NK-92 (cell line): Measurements from ENCODE around the gene SHISAL1.

ENCODE experiments used
- DNase-seq: peaks from one replicate; lab custom pipeline; 2025; ENCODE audit not compliant: unreplicated experiment; lab: John Stamatoyannopoulos, UW

Gene SHISAL1

GRCh38 chr22:44266796-44267760 lies 45.7 kb downstream of the SHISAL1 start:
- no peak for DNase-seq

DNA sequence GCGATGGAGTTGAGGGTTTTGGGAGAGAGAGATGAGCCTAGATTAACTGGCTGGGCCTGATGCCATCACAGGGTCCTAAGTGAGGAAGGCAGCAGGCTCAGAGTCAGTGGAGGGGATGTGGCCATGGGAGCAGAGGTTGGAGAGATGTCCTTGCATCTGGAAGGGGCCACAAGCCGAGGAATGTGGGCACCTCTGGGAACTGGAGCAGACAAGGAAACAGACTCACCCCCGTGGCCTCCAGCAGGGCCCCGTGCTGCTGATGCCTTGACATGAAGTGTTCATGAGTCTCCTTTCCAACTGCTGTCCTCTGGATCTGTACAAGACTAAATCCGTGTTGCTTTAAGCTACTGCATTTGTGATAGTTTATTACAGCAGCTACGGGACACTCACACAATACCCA lies 49.2 kb downstream of the SHISAL1 start:
- no peak for DNase-seq

- no peak for DNase-seq
Measured at GRCh38 chr22:44261861-44262595, 50.7 kb downstream of the SHISAL1 start.

DNA sequence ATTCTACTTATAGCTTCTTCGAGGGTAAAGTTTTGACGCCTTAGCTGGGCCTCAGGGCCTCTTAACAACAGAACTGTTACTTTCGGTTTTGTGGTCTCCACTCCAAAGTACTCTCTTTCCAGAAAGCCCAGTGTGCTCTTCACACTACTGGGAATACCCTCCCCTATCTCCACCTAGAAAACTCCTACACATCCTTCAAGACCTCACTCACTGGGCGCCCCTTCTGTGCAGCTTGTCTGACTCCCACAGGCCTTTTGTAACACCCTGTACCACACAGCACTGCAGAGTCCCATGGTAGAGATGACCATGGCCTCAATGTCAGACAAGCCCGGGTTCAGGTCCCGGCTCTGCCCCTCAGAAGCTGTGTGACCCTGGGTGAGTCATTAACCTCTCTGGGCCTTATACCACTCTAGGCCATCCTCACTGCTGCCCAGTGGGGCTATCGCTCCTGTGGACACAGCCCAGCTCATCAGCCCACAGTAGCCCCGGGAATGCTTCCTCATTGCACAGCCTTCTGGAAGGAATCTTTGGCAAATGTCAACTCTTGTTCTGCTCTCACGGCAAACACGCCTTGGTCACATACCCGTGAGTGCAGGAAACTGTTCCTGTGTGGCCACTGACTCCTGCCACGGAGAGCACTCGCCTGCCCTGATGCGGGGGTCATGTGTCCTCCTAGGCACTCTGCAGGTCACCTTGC lies 51.4 kb downstream of the SHISAL1 start:
- no peak for DNase-seq

GRCh38 chr22:44260216-44261035 lies 52.3 kb downstream of the SHISAL1 start:
- no peak for DNase-seq

GRCh38 chr22:44259366-44260215 lies 53.2 kb downstream of the SHISAL1 start:
- DNase-seq, result no peak

- DNase-seq, result no peak
Measured at GRCh38 chr22:44256556-44257485, 55.9 kb downstream of the SHISAL1 start.

DNA sequence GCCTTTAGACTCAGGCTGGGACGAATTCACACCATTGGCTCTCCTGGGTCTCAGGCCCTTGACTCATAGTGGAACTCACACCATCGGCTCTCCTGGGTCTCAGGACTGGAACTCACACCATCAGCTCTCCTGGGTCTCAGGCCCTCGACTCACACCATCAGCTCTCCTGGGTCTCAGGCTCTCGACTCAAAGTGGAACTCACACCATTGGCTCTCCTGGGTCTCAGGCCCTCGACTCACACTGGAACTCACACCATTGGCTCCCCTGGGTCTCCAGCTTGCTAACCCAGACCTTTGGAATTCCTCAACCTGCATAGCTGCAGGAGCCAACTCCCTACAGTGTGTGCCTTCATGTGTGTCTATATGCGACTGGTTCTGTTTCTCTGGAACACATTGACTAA lies 56.7 kb downstream of the SHISAL1 start:
- no peak for DNase-seq

GRCh38 chr22:44254811-44255210 lies 57.9 kb downstream of the SHISAL1 start:
- no peak for DNase-seq

DNA sequence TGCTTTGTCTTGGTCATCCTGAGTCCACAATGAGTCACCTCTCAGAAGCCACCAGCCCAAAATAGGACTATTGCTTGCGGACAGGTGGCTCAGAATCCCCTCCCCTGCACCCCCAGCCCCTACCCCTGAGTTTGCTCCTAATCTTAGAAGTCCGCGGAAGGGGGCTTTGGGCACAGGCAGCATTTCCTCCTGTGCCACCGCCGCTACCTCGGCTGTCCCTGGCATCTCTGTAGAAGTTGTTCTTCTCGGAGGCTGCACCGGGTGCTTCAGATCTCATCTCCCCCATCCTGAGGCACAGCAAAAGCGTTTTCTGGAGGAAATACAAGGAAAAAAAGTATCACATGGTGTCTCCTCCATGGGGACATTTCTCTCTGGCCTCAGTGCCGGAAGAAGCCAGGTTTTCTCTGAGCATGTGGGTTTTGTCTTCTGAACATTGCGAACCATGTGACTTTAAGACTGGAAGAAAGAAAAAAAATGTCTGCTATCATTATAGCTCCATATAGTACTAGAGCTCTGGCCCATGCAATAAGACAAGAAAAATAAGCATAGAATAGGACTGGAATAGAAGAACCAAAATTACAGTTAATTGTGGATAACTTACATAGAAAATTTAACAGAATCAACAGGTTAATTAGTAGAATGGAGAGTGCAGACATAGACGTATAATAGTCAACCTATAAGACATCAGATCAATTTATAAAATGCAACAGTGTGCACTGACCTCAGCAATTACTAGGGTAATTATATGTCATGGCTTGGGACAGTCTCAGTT lies 63.2 kb downstream of the SHISAL1 start:
- DNase-seq, result no peak

- no peak for DNase-seq
Measured at GRCh38 chr22:44248926-44249325, 63.8 kb downstream of the SHISAL1 start.

DNA sequence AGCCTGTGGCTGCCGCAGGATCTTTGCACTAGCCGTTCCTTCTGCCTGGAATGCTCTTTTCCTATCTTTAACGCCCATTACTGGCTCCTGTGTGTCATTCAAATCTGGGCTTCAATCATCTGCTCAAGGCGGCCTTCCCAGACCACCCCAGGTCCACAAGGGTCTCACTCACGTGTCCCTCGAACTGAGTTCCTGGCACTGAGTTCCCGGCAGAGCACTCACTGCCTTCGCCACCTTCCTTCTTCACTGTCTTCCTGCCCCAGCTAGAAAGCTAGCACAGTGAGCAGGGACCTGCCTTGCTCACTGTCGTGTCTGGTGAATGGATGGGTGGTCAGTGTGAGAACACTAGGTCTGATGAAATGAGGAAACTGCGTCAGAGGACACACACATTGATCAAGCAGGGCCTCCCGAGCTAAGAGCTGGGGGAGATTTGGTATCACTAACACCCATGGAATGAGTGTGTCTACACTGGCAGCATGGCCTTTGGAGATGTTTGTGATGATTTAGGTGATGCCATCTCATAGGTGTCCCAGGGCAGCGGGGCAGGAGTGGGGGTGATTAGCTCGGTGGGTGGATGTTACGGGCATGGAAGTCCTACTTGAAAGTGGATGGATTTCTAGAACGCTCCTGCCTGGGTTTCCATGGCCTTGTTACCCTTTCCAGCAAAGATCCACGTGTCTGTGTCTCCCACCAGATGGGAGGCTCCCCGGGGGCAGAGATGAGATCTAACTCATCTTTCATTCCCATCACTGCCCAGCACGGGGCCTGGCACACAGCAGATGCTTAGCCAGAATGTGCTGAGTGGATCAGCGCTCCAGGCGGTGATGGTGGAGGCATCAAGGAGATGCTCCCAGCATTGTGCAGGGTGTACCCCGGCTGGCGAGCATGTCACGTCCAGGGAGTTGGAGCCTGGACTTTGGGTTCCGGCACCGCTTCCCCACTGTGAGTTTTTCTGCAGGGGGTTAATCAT lies 64.5 kb downstream of the SHISAL1 start:
- DNase-seq, result no peak

DNA sequence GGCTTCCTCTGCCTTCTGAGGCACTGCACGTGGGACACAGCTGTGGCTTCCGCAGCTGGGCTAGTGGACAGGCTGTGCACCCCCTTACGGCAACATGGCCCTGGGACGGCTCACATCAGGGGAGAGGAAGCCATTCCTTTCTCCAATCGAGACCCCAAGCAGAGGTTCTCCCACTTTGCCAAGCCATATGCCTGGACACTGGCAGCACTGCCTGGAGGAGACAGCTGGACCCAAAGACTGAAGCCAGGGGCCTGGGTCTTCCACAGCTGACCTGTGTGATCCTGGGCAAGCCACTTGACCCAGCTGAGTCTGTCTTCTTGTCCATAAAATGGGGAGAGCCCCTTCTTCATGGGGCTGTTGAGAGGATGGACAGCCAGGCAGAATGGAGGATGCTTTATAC lies 65.4 kb downstream of the SHISAL1 start:
- DNase-seq, result no peak

- DNase-seq, result no peak
Measured at GRCh38 chr22:44246615-44247326, 66.0 kb downstream of the SHISAL1 start.

DNA sequence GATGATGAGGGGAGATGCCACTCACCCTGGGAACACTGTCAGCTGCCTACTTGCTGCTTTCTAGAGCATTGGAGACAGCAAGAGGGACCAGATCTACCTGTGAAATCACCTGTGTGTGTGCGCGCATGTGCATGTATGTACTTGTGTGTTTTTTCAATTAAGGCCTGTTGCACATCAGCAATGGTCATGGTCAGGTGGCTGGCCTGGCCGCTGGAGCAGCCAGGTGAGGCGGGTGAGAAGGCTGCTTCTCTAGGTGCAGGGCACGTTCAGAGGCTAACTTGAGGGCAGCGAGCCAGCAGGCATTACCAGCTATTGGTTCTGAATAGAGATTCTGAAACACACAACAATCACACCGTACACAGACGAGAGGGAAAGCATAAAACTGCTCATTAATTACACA lies 66.9 kb downstream of the SHISAL1 start:
- DNase-seq, result no peak

DNA sequence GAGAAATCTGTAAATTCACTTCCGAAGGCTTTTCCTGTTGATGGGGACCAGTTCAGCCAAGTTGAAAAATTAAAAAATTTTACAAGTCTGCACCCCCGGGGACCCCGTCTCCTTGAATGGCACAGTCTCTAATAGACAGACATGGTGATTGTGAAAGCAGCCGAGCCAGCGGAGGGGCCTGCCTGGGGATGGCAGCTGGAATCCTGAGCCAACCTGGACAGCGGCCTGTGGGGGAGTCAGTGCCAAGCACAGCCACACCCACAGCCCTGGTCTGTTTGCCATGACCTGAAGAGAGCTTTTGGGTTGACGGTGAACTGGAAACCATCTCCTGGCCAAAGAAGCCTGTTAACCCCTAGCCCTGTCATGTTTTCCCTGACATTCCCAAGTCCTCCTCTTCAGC lies 67.3 kb downstream of the SHISAL1 start:
- no peak for DNase-seq
